Hepatocyte (in vitro differentiated cells): ENCODE measurements around the gene UCK2. TPM values are rescaled to one million over a fixed set of nuclear protein-coding genes. Genes with fewer than 3 reads are reported as not detected.

ENCODE experiments used
- DNase-seq: peaks from one replicate; pipeline ENCODE4 v3.0.0-alpha.2; 2016; ENCODE audit warnings: low spot score
- H2AFZ ChIP-seq: fragments of 200-600 bp; sonication (generic); 2 replicates; pipeline ENCODE4 v1.6.0; 2016; ENCODE audit warnings: antibody characterized with exemption, mild to moderate bottlenecking
- H3K27ac ChIP-seq: fragments of 200-600 bp; sonication (generic); 2 replicates; pipeline ENCODE4 v1.5.1; 2016; ENCODE audit warnings: mild to moderate bottlenecking
- H3K27me3 ChIP-seq: fragments of 200-600 bp; sonication (generic); 2 replicates; pipeline ENCODE4 v1.6.1; 2016
- H3K36me3 ChIP-seq: fragments of 200-600 bp; sonication (generic); replicated peaks from 2 replicates; pipeline ENCODE4 v1.5.1; 2016; ENCODE audit warnings: low read depth; ENCODE audit not compliant: insufficient read depth
- H3K4me1 ChIP-seq: fragments of 200-600 bp; sonication (generic); 2 replicates; pipeline ENCODE4 v1.5.1; 2016; ENCODE audit warnings: mild to moderate bottlenecking, moderate library complexity; ENCODE audit not compliant: insufficient read depth
- H3K4me2 ChIP-seq: fragments of 200-600 bp; sonication (generic); 2 replicates; pipeline ENCODE4 v1.6.0; 2016
- H3K4me3 ChIP-seq: fragments of 200-600 bp; sonication (generic); 2 replicates; pipeline ENCODE4 v1.5.1; 2016; ENCODE audit warnings: mild to moderate bottlenecking
- H3K79me2 ChIP-seq: fragments of 200-600 bp; sonication (generic); 2 replicates; pipeline ENCODE4 v1.6.0; 2017; ENCODE audit warnings: mild to moderate bottlenecking
- H3K9me2 ChIP-seq: fragments of 200-600 bp; sonication (generic); replicated peaks from 2 replicates; pipeline ENCODE4 v1.6.0; 2017; ENCODE audit warnings: mild to moderate bottlenecking; ENCODE audit not compliant: insufficient read depth
- H3K9me3 ChIP-seq: fragments of 200-600 bp; sonication (generic); 2 replicates; pipeline ENCODE4 v1.5.1; 2016; ENCODE audit warnings: low read depth, mild to moderate bottlenecking
- H4K20me1 ChIP-seq: fragments of 200-600 bp; sonication (generic); 2 replicates; pipeline ENCODE4 v1.6.0; 2016; ENCODE audit warnings: mild to moderate bottlenecking; ENCODE audit not compliant: insufficient read depth, poor library complexity, severe bottlenecking
- EZH2 ChIP-seq: fragments of 200-600 bp; sonication (generic); IDR thresholded peaks from 2 replicates; pipeline ENCODE4 v1.6.1; 2016; ENCODE audit warnings: antibody characterized with exemption, mild to moderate bottlenecking, borderline replicate concordance
- EZH2phosphoT487 ChIP-seq: fragments of 200-600 bp; sonication (generic); IDR thresholded peaks from one replicate; pipeline ENCODE4 v1.6.1; 2018; ENCODE audit warnings: antibody characterized with exemption, mild to moderate bottlenecking, low read depth, moderate library complexity; ENCODE audit not compliant: unreplicated experiment, severe bottlenecking
- WGBS: methylation state at CpG from one replicate; pipeline ENCODE4 v1.1.6; 2016; ENCODE audit warnings: low lambda C conversion rate; ENCODE audit errors: missing lambda C conversion rate; 5-methylcytosine and 5-hydroxymethylcytosine counted together
- polyA plus RNA-seq: library from polyadenylated mRNA; unstranded; fragments of >200 nt; fragmentation: Nextera tagmentation; extraction: Ambion mirVana; gene quantifications from 2 replicates; pipeline ENCODE4 v1.2.1, GENCODE V29; 2016
- total RNA-seq: library from RNA; depleted of rRNA; stranded (reverse); fragments of >200 nt; gene quantifications from 2 replicates; pipeline ENCODE4 v1.2.3, GENCODE V29; 2014
- TF ChIP-seq, protein P1 (sequence below): fragments of 200-600 bp; sonication (generic); IDR thresholded peaks from 2 replicates; pipeline ENCODE4 v1.5.1; 2016; ENCODE audit warnings: antibody characterized with exemption, mild to moderate bottlenecking; ENCODE audit not compliant: poor library complexity

The UCK2 gene
- total and polyA plus RNA-seq, 2 experiments from 2014 or later, result 20.9 to 22.2 TPM

DNA sequence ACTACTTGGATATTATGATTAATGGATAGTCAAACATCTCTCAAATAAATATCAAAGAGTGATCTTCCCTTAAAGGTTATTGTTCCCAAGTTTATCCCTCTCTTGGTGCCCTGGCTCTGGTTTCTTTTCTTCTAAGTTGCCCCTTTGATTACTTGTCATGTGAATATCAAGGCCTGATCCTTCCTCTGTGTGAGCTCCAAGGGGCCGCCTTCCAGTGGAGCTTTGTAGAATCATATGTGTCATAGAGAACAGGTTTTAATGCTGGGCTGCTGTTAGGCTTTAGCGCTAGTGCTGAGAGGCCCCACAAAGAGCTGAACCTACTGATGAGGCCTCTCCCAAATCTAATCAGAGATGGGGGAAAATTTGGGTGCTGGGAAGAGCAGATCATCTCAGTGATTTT is 25.5 kb downstream of the UCK2 start:
- no peaks in the 10 kb centered on the region for H3K9me2 ChIP-seq
- WGBS, result 85% methylated on average over 2 of the region's 2 CpGs
- no peaks in the 10 kb centered on the region for H4K20me1 ChIP-seq
- H3K4me3 ChIP-seq, result no peak overlapping the region
- no peak for TF ChIP-seq EZH2phosphoT487
- no peak for TF ChIP-seq EZH2
- TF ChIP-seq, protein P1, sequence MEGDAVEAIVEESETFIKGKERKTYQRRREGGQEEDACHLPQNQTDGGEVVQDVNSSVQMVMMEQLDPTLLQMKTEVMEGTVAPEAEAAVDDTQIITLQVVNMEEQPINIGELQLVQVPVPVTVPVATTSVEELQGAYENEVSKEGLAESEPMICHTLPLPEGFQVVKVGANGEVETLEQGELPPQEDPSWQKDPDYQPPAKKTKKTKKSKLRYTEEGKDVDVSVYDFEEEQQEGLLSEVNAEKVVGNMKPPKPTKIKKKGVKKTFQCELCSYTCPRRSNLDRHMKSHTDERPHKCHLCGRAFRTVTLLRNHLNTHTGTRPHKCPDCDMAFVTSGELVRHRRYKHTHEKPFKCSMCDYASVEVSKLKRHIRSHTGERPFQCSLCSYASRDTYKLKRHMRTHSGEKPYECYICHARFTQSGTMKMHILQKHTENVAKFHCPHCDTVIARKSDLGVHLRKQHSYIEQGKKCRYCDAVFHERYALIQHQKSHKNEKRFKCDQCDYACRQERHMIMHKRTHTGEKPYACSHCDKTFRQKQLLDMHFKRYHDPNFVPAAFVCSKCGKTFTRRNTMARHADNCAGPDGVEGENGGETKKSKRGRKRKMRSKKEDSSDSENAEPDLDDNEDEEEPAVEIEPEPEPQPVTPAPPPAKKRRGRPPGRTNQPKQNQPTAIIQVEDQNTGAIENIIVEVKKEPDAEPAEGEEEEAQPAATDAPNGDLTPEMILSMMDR, result no peak
- H3K36me3 ChIP-seq, result no peaks in the 10 kb centered on the region
- no peak overlapping the region for H3K27ac ChIP-seq
- H3K4me2 ChIP-seq, result no peak overlapping the region
- H3K79me2 ChIP-seq, result peaks cover 85% of the 10 kb centered on the region
- peaks cover 13% of the 10 kb centered on the region for H3K4me1 ChIP-seq
- no peaks in the 10 kb centered on the region for H3K9me3 ChIP-seq
- DNase-seq, result no peak
- H3K27me3 ChIP-seq, result no peaks in the 10 kb centered on the region
- no peak overlapping the region for H2AFZ ChIP-seq

DNA sequence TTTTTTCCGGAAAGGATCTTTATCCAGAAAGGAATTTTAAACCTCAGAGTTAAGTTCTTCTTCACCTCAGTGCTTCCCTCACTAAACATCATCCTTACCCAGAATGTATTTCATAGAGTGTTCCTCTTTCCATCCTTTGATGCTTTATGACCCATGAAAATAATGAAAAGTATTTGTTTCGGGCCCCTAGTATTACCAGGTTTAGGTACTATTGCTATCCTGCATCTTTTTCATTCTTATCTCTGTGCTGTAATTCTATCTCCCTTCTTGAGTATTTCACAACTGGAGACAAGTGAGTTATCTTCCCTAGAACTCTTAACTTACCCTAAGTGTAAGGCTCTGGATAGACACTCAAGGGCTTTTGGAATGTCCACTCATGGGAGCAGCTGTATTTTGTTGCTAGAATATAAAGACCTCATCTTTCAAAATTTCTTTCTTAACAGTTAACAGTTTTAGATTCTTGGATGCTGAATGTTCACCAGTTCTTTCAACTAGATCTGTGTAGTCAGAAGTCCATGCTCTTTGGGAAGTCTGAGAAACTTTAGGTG is 26.2 kb downstream of the UCK2 start:
- no peak overlapping the region for H2AFZ ChIP-seq
- no peaks in the 10 kb centered on the region for H3K36me3 ChIP-seq
- H3K79me2 ChIP-seq, result peaks cover 80% of the 10 kb centered on the region
- no peaks in the 10 kb centered on the region for H3K27me3 ChIP-seq
- no peak overlapping the region for H3K4me2 ChIP-seq
- peak overlapping the region; percentile 56 for H3K27ac ChIP-seq
- no peaks in the 10 kb centered on the region for H4K20me1 ChIP-seq
- DNase-seq, result no peak
- TF ChIP-seq, protein P1, result no peak
- no peak for TF ChIP-seq EZH2
- no peak for TF ChIP-seq EZH2phosphoT487
- no peaks in the 10 kb centered on the region for H3K9me2 ChIP-seq
- 61% methylated on average over 2 of the region's 2 CpGs for WGBS
- peaks cover 20% of the 10 kb centered on the region for H3K4me1 ChIP-seq
- H3K4me3 ChIP-seq, result no peak overlapping the region
- H3K9me3 ChIP-seq, result no peaks in the 10 kb centered on the region

DNA sequence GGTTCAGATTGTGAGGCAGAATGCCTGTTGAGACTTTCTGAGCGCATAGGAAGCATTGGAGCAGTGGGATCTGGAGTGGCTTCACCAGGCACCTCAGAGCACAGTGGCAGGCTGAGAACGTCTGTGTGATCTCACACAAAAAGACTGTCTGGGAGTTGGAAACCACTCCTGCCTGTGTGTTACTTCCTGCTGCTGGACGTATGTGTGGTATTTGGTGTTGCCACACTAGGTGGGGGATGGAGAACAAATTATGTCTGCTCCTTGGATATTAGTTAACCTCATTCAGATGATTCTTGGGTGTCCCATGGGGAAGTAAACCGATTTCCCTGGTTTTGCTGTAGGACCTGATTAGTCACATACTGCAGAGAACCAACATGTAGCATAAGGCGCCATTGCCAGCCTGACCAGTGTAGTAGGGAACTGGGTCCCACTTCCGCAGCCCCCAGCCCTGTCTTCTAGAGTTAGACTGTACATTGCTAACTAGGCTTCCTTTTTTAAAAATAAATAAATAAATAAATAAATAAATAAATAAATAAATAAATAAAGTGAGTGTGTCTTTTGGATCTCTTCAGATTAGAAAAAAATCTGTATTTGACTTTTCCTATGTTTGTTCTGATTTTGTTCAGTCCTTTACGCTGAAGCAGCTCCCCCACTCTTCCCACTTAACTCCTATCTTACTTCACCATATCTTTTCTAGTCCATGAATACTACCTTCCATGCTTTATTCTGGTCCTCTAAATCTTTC is 26.9 kb downstream of the UCK2 start:
- Histone ChIP-seq H4K20me1 (no peaks in the 10 kb centered on the region), H3K4me2 (no peak overlapping the region), H3K9me3 (no peaks in the 10 kb centered on the region), H2AFZ (no peak overlapping the region), H3K79me2 (peaks cover 77% of the 10 kb centered on the region), H3K4me3 (no peak overlapping the region), H3K4me1 (peaks cover 25% of the 10 kb centered on the region), H3K27ac (peak overlapping the region; percentile 56), H3K27me3 (no peaks in the 10 kb centered on the region), H3K9me2 (no peaks in the 10 kb centered on the region), H3K36me3 (no peaks in the 10 kb centered on the region)
- DNase-seq, result peak; percentile 45
- WGBS, result 80% methylated on average over 7 of the region's 7 CpGs
- TF ChIP-seq EZH2phosphoT487, result no peak

DNA sequence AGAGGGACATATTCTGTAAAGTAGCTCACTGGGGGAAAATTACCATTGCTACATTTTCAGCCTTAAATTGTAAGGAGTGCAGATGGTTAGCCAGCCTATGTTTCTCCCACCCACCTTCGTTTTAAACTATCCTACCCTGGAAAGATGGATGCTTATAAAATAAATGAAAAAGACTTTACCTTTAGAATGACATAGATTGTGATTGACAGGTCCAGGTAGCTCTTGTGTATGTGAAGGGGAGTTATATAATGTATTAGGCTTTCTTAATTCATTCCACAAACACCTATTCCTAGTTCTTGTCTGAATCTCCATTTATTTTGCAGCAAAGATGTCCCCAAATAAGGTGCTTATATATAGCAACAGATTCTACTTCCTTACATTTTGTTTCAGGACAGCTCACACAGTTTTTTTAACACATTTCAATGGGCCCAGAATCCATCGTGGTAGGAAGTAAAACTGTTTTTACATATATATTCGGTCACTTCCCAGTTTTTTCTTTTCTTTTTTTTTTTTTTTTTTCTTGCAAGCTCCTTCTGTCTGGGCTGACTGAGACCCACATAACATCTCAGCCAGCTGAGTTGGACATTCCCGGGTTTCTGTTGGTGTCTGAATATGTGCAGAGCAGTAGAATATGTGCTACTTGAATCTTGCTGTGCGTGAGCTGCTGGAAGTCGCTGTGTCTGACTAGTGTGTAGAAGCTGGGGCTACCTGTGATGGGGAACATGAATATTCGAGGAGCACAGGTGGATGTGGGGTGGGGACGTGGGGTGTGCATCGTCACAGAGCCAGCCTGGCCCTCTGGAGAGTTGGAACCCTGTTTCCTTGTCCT is 27.8 kb downstream of the UCK2 start:
- no peak overlapping the region for H2AFZ ChIP-seq
- H3K27me3 ChIP-seq, result no peaks in the 10 kb centered on the region
- no peak overlapping the region for H3K4me2 ChIP-seq
- 88% methylated on average over 9 of the region's 9 CpGs for WGBS
- no peak for DNase-seq
- no peaks in the 10 kb centered on the region for H3K9me2 ChIP-seq
- H3K4me1 ChIP-seq, result peaks cover 28% of the 10 kb centered on the region
- peaks cover 72% of the 10 kb centered on the region for H3K79me2 ChIP-seq
- no peaks in the 10 kb centered on the region for H4K20me1 ChIP-seq
- H3K36me3 ChIP-seq, result no peaks in the 10 kb centered on the region
- no peak for TF ChIP-seq EZH2
- no peak for TF ChIP-seq EZH2phosphoT487
- TF ChIP-seq, protein P1, result no peak
- H3K27ac ChIP-seq, result no peak overlapping the region
- H3K9me3 ChIP-seq, result no peaks in the 10 kb centered on the region
- no peak overlapping the region for H3K4me3 ChIP-seq
